T-helper 2 cell treated with Interferon-gamma antibody and Interleukin-4, amounts not matched to agents 5 μg/mL and 100 μg/mL, for 36 hours (primary cell): ENCODE measurements around the gene GNB1L.

Experiments used
- DNase-seq: peaks from one replicate; pipeline ENCODE4 v3.0.0; 2021; ENCODE audit warnings: low spot score
- H3K27ac Mint-ChIP-seq: one replicate; pipeline ENCODE4 v1.8.0; 2021; ENCODE audit warnings: mild to moderate bottlenecking, mixed read lengths
- H3K27me3 Mint-ChIP-seq: one replicate; pipeline ENCODE4 v1.8.0; 2021; ENCODE audit warnings: low read depth, mixed read lengths
- H3K36me3 Mint-ChIP-seq: one replicate; pipeline ENCODE4 v1.8.0; 2021; ENCODE audit warnings: low read depth, mixed read lengths
- H3K4me1 Mint-ChIP-seq: one replicate; pipeline ENCODE4 v1.8.0; 2021; ENCODE audit warnings: low read depth, mixed read lengths
- H3K4me3 Mint-ChIP-seq: one replicate; pipeline ENCODE4 v1.8.0; 2022; ENCODE audit warnings: mild to moderate bottlenecking, moderate library complexity, mixed read lengths
- H3K9me3 Mint-ChIP-seq: one replicate; pipeline ENCODE4 v1.8.0; 2021; ENCODE audit warnings: mixed read lengths

GNB1L gene

DNA sequence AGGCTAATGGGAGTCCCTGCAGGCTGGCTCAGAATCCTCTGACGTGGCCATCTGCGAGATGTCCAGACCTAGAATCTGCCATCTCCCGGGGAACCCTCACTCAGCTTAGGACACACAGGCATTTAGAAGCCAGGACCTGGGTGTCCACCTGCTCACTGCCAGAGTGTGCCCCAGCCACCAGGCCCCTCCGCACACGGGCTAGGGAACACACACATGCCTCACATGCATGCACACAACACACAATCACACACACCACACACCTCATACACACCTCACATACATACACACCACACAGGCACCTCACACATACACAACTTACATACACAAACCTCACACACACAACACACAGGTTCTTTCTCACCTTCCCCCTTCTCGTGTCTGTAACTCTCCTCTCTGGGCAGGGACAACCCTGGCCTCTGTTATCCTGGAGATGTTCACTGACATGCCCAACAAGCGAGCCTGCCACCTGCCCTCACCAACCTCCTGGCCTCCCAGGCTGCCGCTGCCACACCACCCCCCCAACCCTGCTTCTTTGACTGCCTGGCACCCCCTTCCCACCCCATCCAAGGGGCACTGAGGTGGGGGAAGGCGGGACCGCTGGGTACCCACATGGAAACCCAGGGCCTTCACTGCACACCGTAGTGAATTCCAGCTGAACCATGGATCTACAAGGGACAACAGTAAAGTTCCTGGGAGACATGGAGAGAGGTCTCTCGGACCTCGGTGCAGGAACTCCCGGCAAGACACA lies 38.1 kb downstream of the GNB1L start:
- Mint-ChIP-seq H3K27me3 (no peaks in the 10 kb centered on the region), H3K36me3 (no peaks in the 10 kb centered on the region), H3K4me1 (no peaks in the 10 kb centered on the region), H3K27ac (no peak overlapping the region), H3K4me3 (no peak overlapping the region), H3K9me3 (no peaks in the 10 kb centered on the region)
- DNase-seq: no peak

DNA sequence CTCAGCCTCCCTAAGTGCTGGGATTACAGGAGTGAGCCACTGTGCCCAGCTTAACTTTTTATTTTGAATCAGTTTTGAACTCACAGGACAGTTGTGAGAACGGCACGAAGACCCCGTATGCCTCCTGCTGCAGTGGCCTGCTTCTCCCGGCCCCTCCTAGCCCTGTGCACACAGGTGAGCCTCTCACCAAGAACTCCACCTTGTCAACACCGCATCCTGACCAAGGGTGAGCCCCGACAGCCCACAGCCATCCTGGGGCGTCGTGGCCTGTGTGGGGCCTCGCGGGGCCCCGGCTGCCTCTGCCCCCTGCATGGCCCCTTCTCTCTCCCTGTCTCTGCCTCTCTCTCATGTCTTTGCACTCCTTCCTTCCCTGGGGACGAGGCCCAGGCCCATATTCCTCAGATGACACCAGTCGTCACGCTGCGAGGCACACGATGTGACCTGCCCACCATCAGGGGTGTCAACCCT lies 38.8 kb downstream of the GNB1L start:
- Mint-ChIP-seq H3K4me1 (no peaks in the 10 kb centered on the region), H3K36me3 (no peaks in the 10 kb centered on the region), H3K27ac (no peak overlapping the region), H3K27me3 (no peaks in the 10 kb centered on the region), H3K9me3 (no peaks in the 10 kb centered on the region), H3K4me3 (no peak overlapping the region)
- DNase-seq: no peak

- Mint-ChIP-seq H3K36me3 (no peaks in the 10 kb centered on the region), H3K4me3 (no peak overlapping the region), H3K27me3 (no peaks in the 10 kb centered on the region), H3K9me3 (no peaks in the 10 kb centered on the region), H3K4me1 (no peaks in the 10 kb centered on the region), H3K27ac (no peak overlapping the region)
- no peak for DNase-seq
Measured at GRCh38 chr22:19815093-19815822, 39.4 kb downstream of the GNB1L start.

DNA sequence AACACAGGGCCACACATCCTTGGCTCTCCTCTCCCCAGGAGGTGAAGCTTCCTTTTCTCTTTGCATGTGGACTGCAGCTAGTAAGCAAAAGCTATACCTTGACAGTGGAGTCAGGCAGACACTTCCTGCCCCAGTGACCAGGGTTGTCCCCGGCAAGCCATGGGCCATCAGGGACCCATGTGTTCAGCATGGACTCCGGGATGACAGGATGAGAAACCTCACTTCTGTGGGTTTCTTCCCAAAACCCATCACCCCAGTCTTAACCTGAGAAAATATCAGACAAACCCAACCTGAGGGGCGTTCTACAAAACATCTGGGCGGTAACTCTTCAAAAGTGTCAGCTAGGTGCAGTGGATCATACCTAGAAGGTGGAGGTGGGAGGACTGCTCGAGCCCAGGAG lies 40.2 kb downstream of the GNB1L start:
- H3K36me3 Mint-ChIP-seq: no peaks in the 10 kb centered on the region
- no peaks in the 10 kb centered on the region for H3K27me3 Mint-ChIP-seq
- no peak for DNase-seq
- H3K4me3 Mint-ChIP-seq: no peak overlapping the region
- no peaks in the 10 kb centered on the region for H3K4me1 Mint-ChIP-seq
- H3K9me3 Mint-ChIP-seq: no peaks in the 10 kb centered on the region
- H3K27ac Mint-ChIP-seq: no peak overlapping the region

DNA sequence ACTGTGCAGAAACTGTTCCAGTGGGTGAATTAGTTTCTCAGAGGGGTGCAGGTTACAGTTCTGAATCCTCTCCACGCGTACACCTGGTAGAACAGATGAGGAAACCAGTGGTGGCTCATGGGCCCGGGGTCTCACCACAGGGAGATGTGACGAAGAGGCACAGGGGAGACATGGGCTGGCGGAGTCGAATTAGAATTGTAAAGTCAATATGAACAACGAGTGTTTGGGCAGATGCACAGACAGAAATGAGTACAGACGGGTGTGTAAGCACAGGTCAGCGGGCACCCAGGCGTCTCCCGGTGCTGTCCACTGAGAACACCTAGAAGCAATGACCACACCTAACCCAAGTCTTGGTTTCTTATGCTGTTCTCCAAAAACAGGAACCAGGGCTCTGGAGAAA lies 41.8 kb downstream of the GNB1L start:
- no peak for DNase-seq
- Mint-ChIP-seq H3K27ac (no peak overlapping the region), H3K27me3 (no peaks in the 10 kb centered on the region), H3K36me3 (no peaks in the 10 kb centered on the region), H3K4me1 (no peaks in the 10 kb centered on the region), H3K4me3 (no peak overlapping the region), H3K9me3 (no peaks in the 10 kb centered on the region)

DNA sequence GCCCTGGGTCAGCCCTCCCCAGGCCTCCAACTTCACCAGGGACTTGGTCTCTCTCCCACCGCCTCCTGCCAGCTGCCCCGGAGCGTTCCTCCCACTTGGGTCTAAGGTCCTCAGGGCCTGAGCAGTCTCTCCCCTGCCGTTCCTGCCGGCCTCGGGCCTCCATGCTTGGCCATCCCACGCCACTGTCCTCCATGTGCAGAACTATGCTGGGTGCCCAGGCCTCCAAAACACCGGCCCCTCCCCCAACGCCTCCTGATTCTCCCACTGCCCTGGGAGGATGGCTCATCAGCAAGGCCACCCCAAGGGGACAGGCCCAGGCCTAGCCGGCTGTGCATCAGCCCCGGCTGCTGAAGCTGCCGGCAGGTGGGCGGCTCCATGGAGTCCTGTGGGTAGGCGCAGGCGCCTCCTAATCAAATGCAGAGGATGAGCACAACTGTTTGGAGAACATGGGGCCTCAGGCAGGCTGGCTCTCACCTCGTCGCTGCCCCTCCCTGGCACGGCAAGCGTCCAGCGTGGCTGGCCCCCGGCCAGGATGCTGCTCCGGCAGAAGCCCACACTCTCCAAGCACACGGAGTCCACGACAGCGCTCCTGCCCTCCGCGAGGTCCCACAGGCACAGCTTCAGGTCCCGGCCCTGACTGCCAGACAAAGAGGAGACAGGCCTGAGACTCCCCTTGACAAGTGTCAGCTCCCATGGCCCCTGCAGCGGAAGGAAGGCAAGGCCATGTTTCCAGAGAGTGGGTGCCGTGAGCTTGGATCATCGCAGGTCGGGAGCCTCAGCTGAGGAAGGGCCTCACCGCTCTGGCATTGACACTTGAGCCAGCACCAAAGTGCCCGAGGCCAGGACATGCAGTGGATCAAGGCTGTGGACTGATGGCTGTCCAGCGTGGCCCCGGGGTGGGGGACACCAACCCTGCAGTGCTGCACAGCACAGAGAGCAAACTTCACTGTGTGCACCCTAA lies 42.6 kb downstream of the GNB1L start:
- no peaks in the 10 kb centered on the region for H3K36me3 Mint-ChIP-seq
- H3K27ac Mint-ChIP-seq: no peak overlapping the region
- H3K4me3 Mint-ChIP-seq: no peak overlapping the region
- no peak for DNase-seq
- H3K4me1 Mint-ChIP-seq: no peaks in the 10 kb centered on the region
- H3K27me3 Mint-ChIP-seq: no peaks in the 10 kb centered on the region
- H3K9me3 Mint-ChIP-seq: no peaks in the 10 kb centered on the region

DNA sequence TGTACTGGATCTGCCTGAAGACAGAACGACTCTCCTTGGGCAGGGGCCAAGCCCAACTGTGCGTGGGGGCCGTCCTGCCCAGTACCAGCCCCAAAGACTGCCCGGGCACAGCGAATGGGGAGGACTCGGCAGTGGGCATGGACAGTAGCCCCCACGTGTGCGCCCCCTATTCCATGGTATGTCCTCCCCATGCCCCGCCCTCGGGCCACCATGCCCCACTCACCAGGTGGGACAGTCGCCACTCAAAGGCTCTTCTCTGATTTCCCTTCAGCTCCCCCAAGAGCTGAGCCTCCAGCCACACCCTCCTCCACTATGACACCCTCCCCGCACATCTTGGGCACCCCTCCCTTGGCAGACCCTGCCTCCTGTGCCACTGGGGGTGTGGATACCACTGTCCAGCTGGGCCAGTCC lies 43.5 kb downstream of the GNB1L start:
- Mint-ChIP-seq H3K36me3 (no peaks in the 10 kb centered on the region), H3K9me3 (no peaks in the 10 kb centered on the region), H3K27ac (no peak overlapping the region), H3K4me1 (no peaks in the 10 kb centered on the region), H3K27me3 (no peaks in the 10 kb centered on the region), H3K4me3 (no peak overlapping the region)
- DNase-seq: no peak

GRCh38 chr22:19810381-19811201 lies 44.1 kb downstream of the GNB1L start:
- no peaks in the 10 kb centered on the region for H3K9me3 Mint-ChIP-seq
- H3K27ac Mint-ChIP-seq: no peak overlapping the region
- H3K4me1 Mint-ChIP-seq: no peaks in the 10 kb centered on the region
- H3K36me3 Mint-ChIP-seq: no peaks in the 10 kb centered on the region
- no peaks in the 10 kb centered on the region for H3K27me3 Mint-ChIP-seq
- no peak overlapping the region for H3K4me3 Mint-ChIP-seq
- DNase-seq: no peak

- no peaks in the 10 kb centered on the region for H3K4me1 Mint-ChIP-seq
- H3K4me3 Mint-ChIP-seq: no peak overlapping the region
- H3K27ac Mint-ChIP-seq: no peak overlapping the region
- no peaks in the 10 kb centered on the region for H3K27me3 Mint-ChIP-seq
- H3K36me3 Mint-ChIP-seq: no peaks in the 10 kb centered on the region
- DNase-seq: no peak
- H3K9me3 Mint-ChIP-seq: no peaks in the 10 kb centered on the region
Measured at GRCh38 chr22:19809741-19810140, 44.9 kb downstream of the GNB1L start.

DNA sequence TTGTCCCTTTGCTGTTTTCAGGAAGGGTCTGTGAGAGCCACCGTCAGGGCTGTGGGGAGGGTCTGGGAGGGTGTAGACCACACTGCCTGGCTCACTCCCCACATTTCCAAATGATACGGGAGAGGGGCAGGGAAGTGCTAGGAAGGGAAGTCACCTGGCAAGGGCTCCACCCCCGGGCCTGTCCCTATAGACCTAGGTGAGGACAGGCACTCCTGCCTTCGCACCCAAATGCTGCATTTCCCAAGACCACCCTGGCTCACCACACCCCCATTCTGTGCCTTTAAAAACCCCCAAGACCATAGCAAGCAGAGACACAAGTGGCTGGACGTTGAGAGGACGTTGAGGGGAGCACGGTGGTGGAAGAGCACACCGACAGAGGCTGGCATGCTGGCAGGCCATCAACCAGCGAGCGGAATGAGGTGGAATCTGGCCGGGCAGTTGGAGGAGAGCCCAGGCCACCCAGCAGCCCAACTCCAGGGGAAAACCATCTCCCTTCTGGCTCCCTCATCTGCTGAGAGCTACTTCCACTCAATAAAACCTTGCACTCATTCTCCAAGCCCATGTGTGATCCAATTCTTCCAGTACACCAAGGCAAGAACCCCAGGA lies 45.7 kb downstream of the GNB1L start:
- no peak overlapping the region for H3K4me3 Mint-ChIP-seq
- H3K4me1 Mint-ChIP-seq: no peaks in the 10 kb centered on the region
- H3K27me3 Mint-ChIP-seq: no peaks in the 10 kb centered on the region
- no peak for DNase-seq
- H3K9me3 Mint-ChIP-seq: no peaks in the 10 kb centered on the region
- H3K27ac Mint-ChIP-seq: no peak overlapping the region
- no peaks in the 10 kb centered on the region for H3K36me3 Mint-ChIP-seq

DNA sequence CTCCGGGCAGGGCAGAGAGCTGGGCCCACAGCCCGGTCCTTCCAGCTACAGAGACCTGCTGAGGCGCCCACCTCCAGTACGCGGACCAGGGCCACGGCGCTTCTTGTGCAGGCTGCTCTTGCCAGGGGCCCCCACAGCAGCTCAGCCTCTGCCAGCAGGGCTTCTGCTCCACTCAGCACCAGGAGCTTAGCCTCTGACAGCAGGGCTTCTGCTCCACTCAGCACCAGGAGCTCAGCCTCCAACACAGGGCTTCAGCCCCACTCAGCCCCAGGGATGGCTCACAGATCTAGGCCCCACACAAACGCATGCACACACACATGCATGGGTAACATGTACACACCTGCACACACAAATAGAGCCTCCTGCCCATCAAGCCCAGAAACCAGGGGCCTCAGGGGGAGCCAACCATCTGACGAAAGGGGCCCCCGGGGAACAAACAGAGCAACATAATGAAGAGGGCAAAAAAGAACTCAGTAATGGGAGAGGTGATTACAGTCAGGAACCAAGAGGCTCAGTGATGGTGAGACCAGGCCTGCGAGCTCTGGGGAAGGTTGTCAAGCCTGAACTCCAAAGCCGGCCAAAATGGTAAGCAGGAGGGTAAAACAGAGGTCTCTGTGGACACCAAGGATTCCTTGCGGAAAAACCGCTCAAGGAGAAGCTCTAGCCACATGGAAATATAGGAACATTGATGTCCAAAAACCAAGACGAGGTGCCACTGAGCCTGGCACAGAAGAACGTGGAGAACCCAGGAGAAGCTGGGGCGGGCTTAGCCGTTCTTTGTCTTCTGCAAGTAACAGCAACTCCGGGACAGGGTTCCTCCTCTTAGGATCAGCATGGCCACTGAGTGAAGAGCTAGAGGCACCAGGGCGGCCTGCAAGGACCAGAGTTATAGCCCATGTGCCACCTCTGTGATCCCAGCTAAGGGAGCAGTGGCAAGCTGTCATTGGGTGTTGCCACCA lies 46.5 kb downstream of the GNB1L start:
- no peak for DNase-seq
- H3K9me3 Mint-ChIP-seq: no peaks in the 10 kb centered on the region
- H3K36me3 Mint-ChIP-seq: no peaks in the 10 kb centered on the region
- H3K4me1 Mint-ChIP-seq: no peaks in the 10 kb centered on the region
- no peak overlapping the region for H3K27ac Mint-ChIP-seq
- H3K27me3 Mint-ChIP-seq: no peaks in the 10 kb centered on the region
- no peak overlapping the region for H3K4me3 Mint-ChIP-seq

DNA sequence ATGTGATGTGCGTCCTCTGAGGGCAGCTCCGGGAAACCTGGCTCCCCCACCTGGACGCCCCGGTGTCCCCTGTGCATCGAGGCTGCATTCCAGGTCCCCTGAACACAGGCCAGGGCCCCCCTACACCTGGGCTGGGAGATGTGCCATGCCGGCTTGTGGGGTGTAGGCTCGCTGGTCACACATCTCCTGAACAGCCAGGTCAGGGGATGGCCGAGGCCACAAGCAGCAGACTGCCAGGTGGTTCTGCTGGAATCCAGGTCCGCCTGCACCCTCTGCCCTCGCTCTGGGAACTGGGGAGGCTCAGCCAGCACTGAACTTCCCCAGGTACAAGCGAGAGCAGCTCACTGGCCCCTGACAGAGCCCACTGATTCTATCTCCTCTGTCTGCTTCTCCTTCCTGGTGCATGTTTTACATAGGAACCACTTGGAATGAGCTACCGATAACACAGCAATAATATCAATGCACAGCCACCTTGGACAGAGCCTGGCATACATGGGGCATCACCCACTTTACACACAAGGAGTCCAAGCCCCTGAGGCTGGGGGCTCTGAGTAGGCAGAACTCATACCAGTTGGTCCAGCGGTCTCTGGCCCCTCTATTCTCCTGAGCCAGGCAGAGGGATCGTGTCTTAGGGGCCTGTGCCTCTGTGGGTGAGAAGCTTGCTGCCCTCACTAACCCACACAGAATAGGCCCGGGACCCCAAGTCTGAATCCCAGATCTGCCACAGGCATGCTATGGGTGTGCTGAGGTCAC lies 47.3 kb downstream of the GNB1L start:
- H3K27me3 Mint-ChIP-seq: no peaks in the 10 kb centered on the region
- no peaks in the 10 kb centered on the region for H3K4me1 Mint-ChIP-seq
- no peak for DNase-seq
- H3K36me3 Mint-ChIP-seq: no peaks in the 10 kb centered on the region
- no peak overlapping the region for H3K4me3 Mint-ChIP-seq
- H3K27ac Mint-ChIP-seq: no peak overlapping the region
- H3K9me3 Mint-ChIP-seq: no peaks in the 10 kb centered on the region
